Measurements from ENCODE around the gene MRPL17.

MRPL17 gene

DNA sequence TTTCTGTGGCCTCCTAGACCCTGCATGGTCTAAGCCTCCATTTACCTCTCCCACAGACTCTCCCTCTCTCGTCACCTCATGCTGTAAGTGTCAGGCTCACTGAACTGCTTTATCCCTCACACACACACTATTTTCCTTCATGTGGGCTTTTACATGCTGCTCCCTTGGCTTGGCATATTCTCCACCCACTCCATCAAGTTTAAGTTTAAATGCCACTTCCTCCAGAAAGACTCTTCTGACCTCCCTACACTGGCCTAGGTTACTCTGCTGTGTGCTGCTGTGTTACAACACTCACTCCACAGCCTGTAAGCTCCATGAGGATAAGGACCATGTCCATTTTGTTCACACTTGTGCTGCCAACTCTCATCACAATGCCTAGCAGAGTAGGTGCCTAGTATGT lies 30.0 kb downstream of the MRPL17 start:
- no peak for DNase-seq

DNA sequence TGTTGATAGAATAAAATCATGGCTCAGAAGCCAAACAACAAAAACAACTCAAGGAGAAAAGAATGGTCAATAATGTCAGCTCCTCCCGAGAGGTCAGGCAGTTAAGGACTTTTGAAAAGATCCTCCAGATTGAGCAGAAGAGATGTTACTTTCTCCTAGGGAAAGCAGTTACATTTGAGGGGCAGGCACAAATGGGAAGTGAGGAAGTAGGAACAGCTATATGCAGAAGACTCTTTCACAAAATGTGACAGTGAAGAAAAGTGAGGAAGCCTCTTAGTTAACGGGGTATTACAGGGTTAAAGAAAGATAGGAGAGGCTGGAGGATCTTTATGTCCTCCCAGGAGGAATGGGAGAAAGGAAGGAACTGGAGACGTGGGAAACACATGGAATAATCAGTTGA lies 31.0 kb downstream of the MRPL17 start:
- no peak for DNase-seq

DNA sequence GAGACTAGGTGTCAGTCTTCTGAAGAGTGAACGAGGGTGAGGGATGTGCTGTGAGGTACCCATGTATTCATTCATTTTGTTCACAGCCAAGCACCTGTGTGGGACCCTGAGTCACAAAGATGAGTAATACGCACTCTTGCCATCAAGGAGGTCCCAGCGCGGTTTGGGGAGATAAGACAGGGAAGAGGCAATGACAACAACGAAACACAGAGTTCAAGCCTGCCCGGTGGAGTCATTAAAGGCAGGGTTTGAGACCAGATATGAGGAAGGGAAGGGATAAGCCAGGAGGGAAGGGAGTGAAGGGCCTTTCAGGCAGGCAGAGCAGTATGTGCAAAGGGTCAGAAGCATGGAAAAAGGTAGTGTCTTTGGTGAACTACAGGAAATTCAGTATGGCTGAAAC lies 32.2 kb downstream of the MRPL17 start:
- no peak for DNase-seq

DNA sequence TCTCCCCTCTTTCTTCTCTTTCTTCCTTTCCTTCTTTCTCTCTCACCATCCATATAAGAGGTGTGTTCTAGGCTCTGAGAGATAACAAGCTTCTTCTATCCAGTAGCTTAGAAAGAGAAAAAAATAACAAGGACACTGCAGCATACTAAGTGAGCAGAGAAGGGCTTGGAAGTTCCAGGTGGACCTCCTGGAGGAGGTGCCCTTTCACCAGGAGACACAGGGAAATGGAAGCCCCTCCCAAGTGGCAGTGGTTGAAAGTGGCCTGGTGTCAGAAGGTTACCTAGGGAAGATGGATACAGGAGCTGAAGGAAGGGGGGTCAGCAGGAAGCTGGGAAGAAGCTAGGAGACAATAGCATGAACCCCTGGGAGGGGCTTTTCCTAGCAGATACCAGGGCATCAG lies 33.0 kb downstream of the MRPL17 start:
- DNase-seq: no peak

DNA sequence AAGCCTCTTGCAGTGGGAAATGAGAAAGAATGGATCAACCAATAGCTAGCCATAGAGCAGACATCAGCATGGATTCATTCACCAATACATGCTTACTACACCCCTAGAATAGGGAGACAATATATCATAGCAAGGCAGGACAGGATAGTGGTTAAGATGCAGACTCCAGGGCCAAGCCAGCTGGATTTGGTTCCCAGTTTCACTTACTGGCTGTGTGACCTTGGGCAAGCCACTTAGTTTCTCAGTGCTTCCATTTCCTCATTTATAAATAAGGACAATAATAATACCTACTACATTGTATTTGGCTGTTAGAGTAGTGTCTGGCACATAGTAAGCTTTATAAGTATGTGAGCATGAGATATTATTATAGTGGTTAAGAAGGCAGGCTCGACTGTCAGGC lies 34.6 kb downstream of the MRPL17 start:
- DNase-seq: no peak

DNA sequence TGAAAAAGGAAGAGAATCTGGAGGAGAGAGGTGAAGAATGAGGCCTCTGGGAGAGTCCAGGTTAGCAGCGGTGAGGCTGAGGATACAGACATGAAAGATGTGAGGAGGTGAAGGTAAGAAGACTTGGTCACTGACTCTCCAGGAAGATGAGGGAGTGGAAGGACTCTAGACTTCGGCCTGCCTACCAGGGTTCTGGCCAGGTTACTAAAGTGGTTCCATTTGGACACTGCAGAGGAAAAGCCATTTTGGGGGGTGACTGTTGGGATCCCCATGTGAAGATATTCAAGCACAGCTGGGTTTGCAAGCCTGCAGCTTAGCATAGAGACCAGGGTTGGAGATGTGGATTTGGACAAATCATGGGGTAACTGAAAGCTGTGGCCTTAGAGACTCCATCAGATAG lies 35.3 kb downstream of the MRPL17 start:
- no peak for DNase-seq

DNA sequence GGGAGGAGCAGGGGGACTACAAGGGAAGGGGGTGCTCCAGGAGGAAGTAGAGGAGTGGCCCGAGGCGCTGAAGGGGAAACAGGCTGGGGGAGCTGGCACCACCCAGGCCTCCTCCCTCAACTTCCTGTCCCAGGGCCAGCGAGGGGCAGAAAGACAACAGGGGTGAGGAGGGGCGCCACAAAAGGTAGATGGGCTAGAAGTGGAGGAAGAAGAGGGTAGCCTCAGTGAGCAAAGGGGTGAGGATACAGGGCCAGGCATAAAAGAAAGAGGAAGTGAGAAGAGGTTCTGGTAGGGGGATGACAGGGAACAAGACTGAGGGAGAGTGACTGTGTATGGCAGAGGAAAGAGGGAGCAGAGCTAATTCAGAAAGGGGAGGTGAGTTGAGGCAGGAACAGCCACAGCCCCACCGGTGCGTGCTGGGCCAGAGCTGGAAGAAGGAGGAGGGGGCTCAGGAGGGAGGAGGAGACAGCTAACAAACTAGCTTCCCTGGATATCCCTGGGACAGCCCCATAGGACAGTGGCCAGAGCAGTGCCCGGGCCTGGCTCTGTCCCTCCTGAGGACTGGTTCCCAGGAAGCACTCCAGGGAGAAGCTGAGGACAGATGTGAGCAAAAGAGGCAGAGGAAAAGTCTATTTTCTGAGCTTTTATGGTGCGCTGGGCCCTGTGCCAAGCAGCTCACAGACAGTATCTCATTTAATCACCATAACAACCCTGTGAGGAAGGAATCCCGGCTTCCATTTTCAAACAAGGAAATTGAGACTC lies 36.0 kb downstream of the MRPL17 start:
- DNase-seq: no peak

DNA sequence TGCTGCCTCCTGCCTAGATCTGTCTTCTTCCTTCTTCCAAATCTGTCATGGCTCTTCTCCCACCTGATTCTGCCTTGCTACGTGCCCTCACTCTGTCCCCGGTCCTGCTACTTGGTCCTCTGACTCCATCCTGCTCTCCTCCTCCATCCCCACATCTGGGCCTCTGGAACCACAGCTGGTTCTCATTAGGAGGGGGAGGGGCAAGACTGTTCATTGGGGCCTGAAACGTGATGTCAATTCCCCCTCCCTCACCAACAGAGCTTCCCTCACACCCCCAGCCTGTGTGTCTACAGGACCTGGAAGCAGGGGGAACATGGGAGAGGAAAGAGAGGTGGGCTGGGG lies 36.6 kb downstream of the MRPL17 start:
- no peak for DNase-seq

DNA sequence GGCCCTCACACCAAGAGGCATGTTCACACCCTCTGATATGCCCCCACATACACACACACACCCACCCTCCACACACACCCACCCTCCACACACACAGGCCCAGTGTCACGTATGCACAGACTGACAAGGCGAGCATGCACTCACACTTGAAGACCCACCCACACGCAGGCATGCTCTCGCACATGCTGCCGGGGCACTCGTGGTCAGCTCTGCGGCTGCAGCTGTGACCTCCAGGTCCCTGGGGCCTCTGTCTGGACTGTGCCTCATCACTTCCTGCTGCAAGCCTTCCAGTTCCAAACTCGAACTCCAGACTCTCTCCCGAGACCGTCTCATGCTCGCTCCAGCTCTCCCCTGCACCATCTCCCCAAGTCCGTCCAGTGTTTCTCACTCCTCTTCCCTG lies 37.1 kb downstream of the MRPL17 start:
- DNase-seq: no peak

DNA sequence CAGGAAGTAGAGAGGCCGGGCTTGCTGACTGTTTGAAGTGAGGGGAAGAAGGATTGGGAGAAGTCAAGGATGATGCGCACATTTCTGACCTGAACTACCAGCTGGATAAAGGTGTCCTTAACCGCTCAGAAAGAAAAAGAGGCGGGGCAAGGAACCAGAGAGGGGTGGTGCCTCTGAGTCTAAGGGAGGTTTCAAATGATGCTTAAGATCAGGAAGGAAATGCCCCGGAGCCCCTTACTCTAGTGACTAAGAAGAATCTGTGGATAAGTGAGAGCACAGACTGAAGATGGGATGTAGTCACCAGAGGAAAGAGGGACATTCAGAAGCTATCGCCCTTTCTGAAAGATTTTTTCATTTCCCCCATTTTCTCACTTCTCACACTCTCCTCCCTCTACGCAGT lies 40.2 kb downstream of the MRPL17 start:
- DNase-seq: no peak

DNA sequence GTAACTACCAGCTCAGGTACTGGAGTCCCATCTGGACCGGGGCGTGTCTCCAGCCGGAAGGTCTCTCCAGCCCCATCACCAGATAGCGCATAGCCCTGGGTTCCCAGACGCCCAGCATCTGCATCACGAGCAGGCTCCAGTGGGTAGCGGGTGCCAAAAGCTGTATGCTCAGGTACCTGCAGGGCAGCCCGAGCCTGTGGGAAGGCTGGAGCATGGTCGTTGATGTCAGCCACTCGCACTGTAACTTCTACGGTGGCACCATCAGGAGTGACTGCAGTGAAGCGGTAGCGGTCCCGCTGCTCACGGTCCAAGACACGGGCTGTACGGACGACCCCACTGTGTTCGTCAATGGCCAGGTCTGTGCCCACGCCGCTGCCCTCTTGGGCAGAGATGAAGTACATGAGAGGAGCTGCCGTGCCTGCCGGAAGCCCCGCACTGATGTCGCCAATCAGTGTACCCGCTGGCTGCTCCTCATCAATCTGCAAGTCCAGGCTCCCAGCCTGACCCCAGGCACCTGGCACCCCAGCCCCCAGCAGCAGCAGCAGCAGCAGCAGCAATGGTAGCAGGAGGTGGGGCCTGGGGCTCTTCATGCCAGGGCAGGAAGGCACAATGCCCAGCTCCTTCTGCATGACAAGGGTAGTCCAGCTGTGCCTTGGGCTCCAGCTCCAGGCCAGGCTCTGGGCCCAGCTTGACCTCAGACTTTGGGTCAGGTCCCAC lies 42.0 kb downstream of the MRPL17 start:
- no peak for DNase-seq

DNA sequence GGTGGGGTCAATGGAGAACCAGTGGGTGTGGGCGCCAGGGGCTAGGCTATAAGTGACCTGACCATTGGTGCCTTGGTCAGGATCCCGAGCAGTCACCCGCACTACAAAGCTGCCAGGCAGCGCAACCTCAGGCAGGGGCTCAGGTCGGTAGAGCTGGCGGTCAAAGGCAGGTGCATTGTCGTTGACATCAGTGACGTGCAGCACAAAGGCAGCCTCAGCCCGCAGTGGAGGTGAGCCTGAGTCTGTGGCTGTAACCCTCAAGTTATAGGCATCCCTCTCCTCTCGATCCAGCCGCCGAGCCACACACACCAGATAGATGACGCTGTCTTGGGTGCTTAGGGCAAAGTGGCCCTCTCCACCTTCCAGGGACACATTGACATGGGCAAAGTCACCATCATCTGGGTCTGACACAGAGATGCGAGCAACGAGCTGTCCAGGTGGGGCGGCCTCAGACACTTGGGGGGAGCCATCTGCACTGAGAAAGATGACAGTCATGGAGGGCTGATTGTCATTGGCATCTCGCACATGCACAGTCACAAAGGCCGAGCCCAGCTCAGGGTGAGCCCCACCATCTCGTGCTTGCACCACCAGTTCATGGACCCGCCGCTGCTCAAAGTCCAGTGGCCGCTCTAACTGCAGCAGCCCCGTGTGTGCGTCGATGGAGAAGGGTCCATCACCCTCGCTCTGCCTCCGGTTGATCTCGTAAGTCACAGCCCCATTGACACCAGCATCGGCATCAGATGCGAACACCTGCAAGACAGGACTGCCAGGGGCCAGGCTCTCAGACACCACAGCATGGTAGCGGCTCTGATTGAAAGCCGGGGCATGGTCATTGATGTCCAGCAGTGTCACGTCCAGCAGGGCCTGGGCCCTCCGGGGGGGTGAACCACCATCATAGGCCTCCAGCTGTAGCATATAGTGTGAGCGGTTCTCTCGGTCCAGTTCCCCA lies 42.8 kb downstream of the MRPL17 start:
- DNase-seq: no peak

DNA sequence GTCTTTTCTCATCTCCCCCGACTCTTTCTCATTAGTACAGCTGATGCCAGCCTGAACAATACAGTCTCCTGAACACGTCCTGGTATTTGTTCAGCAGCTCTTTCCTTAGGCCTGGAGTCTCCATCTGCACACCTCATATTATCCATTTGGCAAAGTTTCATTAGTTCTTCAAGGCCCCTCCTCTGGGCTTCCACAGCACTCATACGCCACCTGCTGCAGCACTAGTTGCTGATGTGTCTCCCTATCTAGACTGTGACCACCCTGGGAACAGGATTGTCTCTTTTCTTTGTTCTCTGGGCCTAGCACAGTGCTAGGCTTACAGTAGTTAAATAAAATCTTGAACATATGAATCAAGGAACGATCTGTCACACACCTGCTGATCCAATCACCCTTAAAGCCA lies 44.7 kb downstream of the MRPL17 start:
- no peak for DNase-seq

DNA sequence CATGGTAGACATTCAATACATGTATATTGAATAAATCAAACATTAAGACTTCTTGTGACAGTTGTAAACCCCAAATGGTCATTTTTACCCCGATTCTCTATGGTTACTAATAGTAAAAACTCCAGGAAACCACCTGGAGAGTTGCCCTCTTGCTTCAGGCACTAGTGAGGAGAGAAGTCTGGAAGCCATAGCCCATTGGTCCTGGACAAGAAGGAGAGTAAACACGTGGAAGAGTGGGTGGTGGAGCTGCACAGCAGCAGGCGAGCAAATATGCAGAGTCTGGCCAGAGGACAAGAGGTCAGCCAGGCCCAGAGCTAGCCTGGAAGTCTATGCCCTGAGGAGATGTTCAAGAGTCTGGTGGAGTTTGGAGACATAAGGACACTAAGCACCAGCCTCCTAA lies 45.3 kb downstream of the MRPL17 start:
- DNase-seq: no peak

DNA sequence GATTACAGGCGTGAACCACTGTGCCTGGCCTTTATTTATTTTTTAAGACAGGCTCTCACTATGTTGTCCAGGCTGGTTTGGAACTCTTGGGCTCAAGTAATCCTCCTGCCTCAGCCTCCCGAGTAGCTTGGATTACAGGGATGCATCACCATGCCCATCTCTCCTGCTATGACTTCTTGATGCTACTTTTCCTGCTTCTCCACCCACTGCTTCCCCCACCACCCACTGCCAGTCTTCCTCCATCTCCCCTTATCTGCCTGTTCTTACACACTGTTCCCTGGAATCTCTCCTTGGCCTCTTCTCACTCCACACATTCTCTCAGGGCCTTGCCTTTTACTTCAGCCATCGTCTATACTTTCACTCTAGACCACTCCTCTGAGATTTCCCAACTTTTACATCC lies 46.7 kb downstream of the MRPL17 start:
- DNase-seq: no peak

DNA sequence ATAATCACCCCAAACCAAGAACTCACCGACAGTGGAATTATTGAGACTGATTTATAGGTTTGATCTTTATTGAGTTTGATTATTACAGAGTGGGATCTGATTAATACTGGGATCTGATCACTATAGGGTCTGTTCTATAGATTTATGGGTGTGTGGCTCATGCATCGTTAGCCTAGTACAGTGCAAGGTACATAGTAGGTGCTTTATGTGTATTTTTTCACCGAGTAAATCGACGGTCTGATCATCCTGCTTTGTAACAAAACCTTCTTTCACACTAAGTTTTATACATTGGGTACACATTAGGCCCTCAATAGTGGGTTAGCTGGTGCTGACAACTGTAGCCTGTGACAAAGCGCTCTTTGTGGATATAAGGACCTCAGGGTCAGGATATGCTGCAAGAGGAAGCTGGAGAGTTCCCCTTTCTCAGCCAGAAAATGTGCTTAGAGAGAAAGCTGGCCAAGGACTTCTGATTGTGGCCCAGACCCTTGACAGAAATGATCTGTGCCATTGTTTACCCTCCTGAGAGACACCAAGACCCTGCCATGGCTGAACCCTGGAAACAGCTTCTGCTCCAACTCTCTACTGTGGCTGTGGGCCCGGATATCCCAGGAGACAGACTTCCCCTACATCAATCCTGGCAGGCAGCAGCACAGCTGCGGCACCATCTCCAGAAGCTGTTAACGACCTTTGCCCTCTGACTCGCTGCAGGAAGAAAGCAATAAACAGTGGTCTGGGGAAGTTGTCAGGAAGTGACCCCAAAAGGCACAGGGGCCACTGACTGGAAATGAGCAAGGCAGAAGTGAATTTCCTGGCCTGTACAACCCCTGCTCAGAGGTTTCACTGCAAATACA lies 47.8 kb downstream of the MRPL17 start:
- no peak for DNase-seq

DNA sequence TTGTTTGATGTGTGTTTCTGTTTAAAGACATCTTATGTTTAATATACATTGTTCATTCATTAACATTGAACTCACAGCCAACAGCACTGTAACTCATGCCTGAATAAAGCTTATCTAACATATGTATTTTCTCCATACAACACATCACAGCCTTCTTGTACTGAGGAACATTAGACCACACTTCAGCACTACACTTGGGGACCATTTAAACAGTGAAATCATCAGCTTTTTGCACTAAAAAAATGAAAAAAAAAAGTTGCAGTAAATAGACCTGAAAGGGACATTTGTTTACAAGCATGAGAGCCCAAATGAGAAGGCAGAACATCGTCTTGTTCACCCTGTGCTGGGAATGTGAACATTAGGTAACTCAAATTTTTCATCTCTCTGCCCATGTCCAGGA lies 48.6 kb downstream of the MRPL17 start:
- DNase-seq: no peak

DNA sequence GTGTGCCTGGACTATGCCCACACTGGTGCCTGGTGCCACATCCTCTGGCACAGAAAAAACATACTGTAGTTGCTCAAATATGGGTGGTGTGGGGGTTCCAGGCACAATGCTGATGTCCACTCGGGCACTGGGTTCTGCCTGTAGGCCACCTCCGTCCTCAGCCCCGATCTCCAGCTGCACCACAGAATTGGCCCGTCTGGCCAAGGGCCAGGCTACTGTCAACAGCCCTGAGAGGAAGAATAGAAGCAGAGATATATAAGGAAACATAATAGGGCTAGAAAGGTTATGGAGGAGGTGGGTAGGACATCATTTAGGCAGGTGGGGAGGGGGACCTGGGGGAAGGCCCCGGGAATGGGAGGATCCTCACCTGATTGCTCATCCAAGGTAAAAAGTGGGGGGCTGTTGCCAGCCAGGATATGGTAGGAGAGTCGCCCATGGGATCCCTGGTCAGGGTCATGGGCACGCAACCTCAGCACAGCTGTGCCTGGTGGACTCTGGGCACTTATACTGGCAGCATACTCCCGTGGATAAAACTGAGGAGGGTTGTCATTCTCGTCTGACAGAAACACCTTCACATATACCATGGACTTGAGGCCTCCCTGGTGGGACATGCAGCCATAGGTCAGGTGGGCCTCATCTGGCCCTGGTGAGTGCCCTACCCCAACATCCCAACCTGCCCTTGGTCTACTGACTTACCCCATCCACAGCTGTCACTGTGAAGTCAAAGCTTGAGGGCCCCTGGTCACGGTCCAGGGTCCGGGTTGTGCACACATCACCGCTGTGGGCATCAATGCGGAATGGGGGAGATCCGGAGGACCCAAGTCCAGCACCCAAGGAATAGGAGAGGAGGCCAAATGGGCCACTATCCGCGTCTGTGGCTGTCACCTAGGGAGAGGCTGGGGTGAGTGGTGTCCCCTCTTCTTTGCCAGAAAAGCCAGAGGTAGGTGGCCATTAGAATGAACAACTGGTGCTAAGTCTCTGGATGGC lies 49.4 kb downstream of the MRPL17 start:
- DNase-seq: no peak

DNA sequence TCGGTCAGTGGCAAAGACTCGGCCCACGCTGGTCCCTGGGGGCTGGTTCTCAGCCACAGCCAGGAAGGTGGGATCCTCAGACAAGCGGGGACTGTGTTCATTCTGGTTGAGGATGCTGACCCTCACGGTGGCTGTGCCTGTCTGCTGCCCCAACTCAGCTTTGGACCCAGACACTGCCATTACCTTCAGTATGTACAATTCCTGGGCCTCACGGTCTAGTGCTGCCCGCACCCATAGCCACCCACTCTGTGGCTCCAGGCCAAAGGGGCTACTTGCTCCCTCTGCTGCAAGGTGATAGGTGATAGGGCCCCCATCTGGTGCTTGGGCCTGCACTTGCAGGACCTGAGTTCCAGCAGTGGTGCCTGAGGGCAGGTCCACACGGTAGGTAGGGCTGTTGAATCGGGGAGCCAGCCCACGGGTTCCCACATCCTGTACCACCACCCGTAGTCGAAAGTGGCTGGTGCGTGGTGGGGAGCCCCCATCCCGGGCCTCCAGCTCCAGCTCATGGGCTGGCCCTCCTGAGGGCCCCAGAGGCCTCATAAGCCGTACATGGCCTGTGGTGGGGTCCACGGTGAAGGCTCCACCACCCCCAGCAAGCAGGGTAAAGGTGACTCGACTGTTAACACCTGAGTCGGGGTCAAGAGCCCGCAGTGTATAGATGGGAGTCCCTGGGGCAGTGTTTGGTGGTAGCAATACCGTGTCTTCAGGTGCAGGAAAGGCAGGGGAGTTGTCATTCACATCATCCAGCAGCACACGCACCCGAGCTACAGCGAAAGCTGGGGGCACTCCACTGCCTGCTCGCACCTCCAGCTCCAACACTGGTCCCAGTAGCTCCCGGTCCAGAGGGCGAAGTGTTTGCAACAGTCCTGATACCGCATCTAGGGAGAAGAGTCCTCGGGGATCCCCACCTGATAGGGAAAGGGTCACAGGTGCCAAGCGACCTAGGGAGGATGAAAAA lies 50.7 kb downstream of the MRPL17 start:
- DNase-seq: no peak

DNA sequence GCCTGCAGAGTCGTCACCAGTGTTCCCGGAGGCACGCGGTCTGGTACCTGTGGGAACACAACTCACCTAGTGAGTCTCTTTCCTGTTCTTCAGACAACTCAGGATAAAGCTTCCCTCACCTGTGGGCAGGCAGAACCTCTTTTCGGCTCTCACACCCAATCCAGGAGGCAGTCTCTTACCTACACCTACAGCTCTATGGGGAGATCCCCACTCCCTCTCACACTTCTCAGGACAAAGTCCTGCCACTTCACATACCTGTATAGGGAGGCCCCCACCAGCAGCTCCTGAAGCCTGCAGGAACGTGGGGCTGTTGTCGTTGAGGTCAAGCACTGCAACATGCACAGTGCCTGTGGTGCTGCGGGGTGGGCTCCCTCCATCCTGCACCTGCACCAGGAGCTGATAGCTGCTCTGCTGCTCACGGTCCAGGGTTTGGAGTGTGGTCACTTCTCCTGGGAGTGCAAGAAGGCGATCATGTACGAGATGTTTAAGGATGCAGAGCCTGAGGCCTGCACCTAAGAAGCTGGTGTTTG lies 51.7 kb downstream of the MRPL17 start:
- no peak for DNase-seq

Measured in activated CD4-positive, alpha-beta T cell treated with anti-CD3 and anti-CD28 coated beads for 1 hour (primary cell).